ENCODE data around the gene RMP24.

RMP24 gene

Small RNA genes within 50 kb of the gene (small RNA-seq; reads per million reads assigned to genes)
- gene MIR3929, result 0.13 to 1.5 reads per million in 2 experiments

All from SK-N-DZ (cell line).